ENCODE results near the gene RIMBP3B.
"Not testable (repeated sequence)": the region's sequence is repeated elsewhere in the genome, so short reads cannot be mapped to it uniquely, and the experiment has no call there.

DNA sequence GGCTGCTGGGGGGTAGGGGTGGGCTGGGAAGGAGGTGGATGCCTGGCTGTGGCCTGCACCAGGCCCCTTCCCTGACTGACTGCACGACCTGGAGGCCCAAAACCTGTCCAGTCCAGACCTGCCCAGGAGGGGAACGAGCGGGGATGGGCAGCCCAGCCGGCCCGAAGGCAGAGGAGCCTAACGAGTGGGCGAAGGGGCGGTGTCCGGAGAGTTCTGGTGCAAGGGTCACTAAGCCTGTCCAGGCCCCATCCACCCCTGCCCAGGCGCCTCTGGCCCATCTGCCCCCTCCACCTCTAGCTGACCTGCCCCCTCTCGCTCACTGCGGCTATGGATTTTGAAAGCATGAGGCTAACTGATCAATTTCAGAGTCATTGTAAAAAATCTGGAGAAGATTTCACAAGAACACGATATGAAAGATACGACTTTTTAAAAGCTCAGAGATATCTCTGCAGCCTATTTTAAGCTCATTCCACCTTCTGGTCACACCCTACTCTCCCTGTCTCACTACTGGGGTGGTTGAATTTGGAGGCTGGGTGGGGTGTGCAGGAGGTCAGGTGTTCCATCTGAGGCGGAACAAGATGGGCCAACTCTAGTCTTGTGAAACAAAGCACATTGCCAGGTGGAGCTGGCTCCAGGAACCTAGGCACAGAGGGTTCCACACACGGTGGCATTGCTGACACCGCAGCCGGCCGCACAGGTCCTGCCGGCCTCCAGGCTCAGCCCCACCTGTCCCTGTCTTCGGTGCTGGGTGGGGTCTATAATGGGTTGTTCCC, 17.8 kb downstream of the RIMBP3B start:
- TF ChIP-seq, protein P1, sequence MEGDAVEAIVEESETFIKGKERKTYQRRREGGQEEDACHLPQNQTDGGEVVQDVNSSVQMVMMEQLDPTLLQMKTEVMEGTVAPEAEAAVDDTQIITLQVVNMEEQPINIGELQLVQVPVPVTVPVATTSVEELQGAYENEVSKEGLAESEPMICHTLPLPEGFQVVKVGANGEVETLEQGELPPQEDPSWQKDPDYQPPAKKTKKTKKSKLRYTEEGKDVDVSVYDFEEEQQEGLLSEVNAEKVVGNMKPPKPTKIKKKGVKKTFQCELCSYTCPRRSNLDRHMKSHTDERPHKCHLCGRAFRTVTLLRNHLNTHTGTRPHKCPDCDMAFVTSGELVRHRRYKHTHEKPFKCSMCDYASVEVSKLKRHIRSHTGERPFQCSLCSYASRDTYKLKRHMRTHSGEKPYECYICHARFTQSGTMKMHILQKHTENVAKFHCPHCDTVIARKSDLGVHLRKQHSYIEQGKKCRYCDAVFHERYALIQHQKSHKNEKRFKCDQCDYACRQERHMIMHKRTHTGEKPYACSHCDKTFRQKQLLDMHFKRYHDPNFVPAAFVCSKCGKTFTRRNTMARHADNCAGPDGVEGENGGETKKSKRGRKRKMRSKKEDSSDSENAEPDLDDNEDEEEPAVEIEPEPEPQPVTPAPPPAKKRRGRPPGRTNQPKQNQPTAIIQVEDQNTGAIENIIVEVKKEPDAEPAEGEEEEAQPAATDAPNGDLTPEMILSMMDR (IDR thresholded peaks at IDR 0.05) = not testable (repeated sequence)
- TF ChIP-seq, protein P2, sequence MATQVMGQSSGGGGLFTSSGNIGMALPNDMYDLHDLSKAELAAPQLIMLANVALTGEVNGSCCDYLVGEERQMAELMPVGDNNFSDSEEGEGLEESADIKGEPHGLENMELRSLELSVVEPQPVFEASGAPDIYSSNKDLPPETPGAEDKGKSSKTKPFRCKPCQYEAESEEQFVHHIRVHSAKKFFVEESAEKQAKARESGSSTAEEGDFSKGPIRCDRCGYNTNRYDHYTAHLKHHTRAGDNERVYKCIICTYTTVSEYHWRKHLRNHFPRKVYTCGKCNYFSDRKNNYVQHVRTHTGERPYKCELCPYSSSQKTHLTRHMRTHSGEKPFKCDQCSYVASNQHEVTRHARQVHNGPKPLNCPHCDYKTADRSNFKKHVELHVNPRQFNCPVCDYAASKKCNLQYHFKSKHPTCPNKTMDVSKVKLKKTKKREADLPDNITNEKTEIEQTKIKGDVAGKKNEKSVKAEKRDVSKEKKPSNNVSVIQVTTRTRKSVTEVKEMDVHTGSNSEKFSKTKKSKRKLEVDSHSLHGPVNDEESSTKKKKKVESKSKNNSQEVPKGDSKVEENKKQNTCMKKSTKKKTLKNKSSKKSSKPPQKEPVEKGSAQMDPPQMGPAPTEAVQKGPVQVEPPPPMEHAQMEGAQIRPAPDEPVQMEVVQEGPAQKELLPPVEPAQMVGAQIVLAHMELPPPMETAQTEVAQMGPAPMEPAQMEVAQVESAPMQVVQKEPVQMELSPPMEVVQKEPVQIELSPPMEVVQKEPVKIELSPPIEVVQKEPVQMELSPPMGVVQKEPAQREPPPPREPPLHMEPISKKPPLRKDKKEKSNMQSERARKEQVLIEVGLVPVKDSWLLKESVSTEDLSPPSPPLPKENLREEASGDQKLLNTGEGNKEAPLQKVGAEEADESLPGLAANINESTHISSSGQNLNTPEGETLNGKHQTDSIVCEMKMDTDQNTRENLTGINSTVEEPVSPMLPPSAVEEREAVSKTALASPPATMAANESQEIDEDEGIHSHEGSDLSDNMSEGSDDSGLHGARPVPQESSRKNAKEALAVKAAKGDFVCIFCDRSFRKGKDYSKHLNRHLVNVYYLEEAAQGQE (IDR thresholded peaks at IDR 0.05) = not testable (repeated sequence)
- TF ChIP-seq, protein P3, sequence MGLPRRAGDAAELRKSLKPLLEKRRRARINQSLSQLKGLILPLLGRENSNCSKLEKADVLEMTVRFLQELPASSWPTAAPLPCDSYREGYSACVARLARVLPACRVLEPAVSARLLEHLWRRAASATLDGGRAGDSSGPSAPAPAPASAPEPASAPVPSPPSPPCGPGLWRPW (IDR thresholded peaks at IDR 0.05) = not testable (repeated sequence)
